SW 1271 (cell line): Measurements from ENCODE around the gene HTR3C.

Experiments used
- DNase-seq, 2 experiments: peaks; one replicate each; lab custom pipeline; 2025; lab: John Stamatoyannopoulos, UW

The HTR3C gene

GRCh38 chr3:184092199-184092598, 39.4 kb downstream of the HTR3C start:
- no peak for DNase-seq

- no peak for DNase-seq
These were observed 44.0 kb downstream of the HTR3C start, which contains the start of gene HTR3E for GRCh38 chr3:184096811-184097383. HTR3E (plus strand) TSS chr3:184097064; CDS start chr3:184097530, 466 bp downstream.

- no peak for DNase-seq
These were observed 44.7 kb downstream of the HTR3C start for GRCh38 chr3:184097556-184097955.

- no peak for DNase-seq
These were observed 47.2 kb downstream of the HTR3C start for GRCh38 chr3:184099806-184100686.
